Measurements from ENCODE around the gene SRGAP2C.
"Not testable (repeated sequence)": the region's sequence is repeated elsewhere in the genome, so short reads cannot be mapped to it uniquely, and the experiment has no call there.

SRGAP2C gene

GRCh38 chr1:121226925-121227324 is 42.1 kb downstream of the SRGAP2C start:
- DNase-seq (ENCODE audit: low read depth in 2 of 2) = not testable (repeated sequence)

DNA sequence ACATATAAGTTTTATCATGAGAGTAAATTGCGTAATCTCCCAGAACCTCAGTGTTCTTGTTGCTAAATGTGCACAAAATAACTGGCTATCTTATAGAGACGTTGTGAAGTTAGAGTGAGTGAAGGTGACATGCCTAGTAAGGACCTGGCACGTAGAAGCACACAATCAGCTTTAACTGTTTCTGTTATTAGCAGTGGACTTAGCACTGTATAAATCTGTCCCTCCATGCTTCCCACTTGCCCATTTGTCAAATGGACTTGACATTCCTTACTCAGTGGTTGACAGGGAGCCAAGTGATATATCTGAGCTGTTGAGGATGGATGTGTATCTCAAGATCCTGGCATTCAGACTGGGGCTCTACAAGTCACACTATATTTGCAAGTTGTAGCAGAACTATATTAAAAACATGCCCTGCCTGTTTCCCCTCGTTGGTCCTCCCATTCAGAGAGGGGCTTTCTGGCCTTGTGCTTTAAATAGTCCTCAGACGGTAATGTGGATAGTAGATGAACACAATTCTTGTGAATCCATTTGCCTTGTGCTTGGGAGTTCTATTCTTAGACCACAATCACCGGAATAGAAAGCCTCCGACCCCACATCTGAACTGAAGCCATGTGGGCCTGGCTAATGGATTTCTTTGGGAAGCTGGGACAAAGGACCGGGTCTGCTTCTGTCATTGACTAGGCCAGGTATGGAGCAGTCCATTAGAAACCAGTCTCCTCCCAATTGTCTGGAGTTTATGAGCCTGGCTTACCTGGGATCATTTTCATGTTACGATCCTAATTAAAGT is 43.0 kb downstream of the SRGAP2C start:
- not testable (repeated sequence) for DNase-seq (ENCODE audit: low read depth in 2 of 2)

- not testable (repeated sequence) for DNase-seq (ENCODE audit: low read depth in 2 of 2)
These were observed 45.9 kb downstream of the SRGAP2C start for GRCh38 chr1:121230636-121231035.

DNA sequence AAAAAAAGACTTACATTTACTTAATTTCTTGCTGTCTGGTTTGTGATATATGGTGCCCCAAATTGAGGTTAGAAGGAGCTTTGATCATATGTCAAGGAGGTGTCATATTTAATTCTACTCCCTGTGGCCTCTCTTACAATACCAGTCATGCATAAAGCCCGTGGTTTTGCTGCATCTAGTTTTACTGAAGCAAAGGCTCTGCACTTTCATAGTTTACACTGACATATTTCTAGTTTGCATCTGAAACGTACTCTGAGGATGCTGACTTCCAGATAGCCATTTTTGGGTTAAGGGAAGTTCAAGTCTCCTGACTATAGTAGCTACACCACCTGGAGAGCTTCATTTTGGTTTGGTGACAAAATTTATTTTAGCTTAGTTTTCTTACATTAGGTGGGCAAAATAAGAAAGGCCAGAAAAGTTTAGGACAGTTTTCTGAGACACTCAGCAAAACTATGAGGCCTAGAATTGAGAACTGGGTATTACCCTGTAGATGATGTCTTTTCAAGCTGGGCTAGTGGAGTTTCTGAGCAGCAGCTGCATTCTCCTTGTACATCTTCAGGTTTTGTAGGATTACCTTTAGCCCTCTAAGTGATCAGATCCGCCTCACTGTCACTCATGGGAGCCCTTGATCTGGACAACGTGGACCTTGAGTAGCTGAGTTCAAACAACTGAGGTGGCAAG is 47.8 kb downstream of the SRGAP2C start:
- DNase-seq (ENCODE audit: low read depth in 2 of 2) = not testable (repeated sequence)

- DNase-seq (ENCODE audit: low read depth in 2 of 2) = not testable (repeated sequence)
These were observed 49.5 kb downstream of the SRGAP2C start for GRCh38 chr1:121234090-121234759.

DNA sequence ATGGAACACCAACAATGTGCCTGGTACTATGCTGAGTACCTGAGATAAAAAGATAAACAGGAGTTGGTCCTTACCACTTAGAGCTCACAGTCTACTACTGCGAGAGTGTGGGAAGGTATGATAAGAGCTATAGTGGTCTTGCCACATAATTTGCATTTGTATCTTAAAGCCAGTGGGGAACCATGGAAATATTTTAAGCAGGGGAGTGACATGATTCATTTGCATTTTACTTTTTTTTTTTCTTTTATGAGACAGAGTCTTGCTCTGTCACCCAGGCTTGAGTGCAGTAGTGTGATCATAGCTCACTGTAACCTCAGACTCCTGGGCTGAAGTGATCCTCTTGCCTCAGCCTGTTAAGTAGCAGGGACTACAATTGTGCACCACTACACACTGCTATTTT is 53.6 kb downstream of the SRGAP2C start:
- not testable (repeated sequence) for DNase-seq (ENCODE audit: low read depth in 2 of 2)

DNA sequence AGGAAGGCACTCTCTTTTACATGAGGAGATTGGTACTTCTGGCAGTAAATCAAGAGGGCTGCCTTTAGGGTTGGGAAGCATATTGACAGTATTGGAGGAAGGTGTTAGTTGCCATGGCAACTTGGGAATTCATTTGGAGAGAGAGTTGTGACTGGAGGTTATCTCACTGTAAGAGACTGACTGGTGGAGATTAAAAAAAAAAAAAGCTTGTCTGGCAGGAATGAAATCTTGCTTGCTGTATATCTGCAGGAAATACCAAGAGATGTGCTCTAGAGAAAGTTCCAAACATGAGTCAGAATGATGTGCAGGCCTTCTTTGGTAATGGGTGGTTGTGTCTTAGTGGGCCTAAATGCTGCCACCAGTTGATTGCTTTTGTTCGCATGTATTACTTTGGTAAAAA is 59.1 kb downstream of the SRGAP2C start:
- DNase-seq (ENCODE audit: low read depth in 2 of 2) = not testable (repeated sequence)

DNA sequence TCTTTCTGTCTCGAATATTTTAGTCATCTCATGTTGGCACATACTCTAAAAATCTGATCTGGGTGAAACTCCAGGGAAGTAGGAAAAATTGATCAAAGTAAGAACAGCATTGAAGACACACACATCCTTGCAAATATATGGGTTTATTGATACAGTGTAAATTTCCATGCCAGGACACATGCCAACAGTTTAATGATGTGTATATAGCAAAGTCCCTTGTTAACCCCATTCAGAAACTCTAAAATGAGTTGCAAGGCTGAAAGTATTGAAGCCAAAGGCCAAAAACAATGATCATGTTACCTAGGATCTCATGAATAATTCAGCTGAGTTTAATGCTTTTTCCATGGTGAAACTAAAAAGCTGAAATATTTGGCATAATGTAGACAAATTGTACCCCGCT is 61.6 kb downstream of the SRGAP2C start:
- not testable (repeated sequence) for DNase-seq (ENCODE audit: low read depth in 2 of 2)

DNA sequence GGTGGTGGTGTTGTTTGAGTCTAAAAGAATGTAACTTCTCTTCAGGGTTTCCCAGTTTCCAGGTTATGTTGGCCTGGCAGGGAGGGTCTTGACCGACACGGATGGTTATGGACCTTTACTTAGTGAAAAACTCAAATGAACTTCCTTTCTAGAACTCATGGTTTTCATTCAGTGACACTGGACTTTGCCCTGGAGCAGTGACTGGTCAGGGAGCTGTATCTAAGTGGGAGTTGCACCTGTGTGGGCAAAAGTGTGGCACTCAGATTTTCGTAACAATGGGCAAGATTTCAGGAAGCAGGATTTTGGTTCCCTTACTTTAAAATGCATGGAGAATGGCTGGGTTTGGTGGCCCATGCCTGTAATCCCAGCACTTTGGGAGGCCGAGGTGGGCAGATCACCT is 67.9 kb downstream of the SRGAP2C start:
- not testable (repeated sequence) for DNase-seq (ENCODE audit: low read depth in 2 of 2)

DNA sequence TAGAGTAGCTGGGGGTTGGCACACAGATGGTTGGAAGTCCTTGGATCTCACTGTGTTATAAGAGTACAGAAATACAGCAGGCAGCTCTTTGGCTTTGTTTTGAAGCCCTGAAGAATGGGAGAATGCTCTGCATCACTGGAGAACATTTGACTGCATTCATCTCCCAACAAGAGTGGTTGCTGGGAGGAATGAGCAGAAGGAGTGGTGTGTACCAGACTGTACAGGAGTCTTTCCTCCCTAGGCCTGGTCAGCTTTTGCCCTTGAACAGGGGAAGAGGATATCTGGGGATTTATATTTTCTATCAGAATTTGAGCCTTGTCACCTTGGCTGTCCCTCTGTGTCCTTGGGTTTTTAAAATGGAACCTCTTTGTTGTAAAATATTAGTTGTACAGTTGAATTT is 69.8 kb downstream of the SRGAP2C start:
- not testable (repeated sequence) for DNase-seq (ENCODE audit: low read depth in 2 of 2)

- DNase-seq (ENCODE audit: low read depth in 2 of 2) = not testable (repeated sequence)
These were observed 72.9 kb downstream of the SRGAP2C start for GRCh38 chr1:121257632-121258031.

DNA sequence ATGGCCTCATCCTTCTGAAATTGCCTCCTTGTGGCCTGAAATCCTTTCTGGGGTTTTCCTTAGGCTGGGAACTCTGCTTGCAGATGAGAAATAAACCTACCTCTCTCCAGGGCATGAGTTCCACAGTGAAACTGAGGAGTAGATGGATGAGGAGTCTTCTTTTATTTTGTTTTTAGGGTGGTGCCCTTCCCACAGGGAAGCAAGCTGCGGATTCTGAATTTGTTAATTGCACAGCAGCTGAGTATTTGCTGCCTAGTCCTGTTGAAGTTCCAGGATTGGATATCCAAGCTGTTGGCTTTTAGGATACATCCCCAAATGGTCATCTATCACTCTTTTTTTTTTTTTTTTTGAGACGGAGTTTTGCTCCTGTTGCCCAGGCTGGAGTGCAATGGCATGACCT is 73.4 kb downstream of the SRGAP2C start:
- not testable (repeated sequence) for DNase-seq (ENCODE audit: low read depth in 2 of 2)

DNA sequence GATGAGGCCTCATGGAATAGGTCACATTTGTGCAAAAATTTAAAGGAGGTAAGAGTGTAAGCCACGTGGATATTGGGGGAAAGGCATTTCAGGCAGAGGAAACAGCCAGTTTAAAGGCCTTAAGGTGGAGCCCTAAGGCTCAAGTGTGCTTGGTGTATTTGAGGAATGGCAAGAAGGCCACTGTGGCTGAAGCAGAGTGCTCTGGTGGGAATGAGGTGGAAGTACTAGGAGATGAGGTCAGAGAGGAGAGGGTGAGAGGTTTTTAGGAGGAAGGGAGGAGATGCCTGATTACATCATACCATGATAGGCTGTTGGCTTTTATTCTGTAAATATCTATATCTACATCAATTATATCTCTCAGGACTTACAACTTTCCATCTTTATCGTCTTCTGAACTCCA is 75.4 kb downstream of the SRGAP2C start:
- not testable (repeated sequence) for DNase-seq (ENCODE audit: low read depth in 2 of 2)

- not testable (repeated sequence) for DNase-seq (ENCODE audit: low read depth in 2 of 2)
These were observed 77.4 kb downstream of the SRGAP2C start for GRCh38 chr1:121262163-121262562.

GRCh38 chr1:121263789-121264244 is 79.0 kb downstream of the SRGAP2C start:
- not testable (repeated sequence) for DNase-seq (ENCODE audit: low read depth in 2 of 2)

GRCh38 chr1:121267072-121267471 is 82.3 kb downstream of the SRGAP2C start:
- not testable (repeated sequence) for DNase-seq (ENCODE audit: low read depth in 2 of 2)

DNA sequence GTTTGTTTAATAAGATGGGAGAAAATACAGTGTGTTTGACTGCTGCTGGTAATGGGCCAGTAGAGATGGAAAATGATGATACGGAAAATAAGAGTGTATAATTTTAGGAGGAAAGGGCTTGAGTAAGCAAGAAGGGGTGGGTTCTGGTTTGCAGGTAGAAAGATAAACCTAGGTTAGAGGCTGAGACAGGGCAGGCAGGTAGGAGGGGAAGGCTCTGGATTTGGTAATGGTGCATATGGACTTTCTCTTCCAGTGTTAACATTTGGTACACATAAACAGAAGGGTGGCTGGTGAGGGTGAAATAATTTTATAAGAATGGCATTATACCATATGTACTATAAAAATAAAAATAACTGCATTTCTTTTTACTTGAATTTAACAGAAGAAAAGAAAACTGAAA is 84.5 kb downstream of the SRGAP2C start:
- DNase-seq (ENCODE audit: low read depth in 2 of 2) = not testable (repeated sequence)

- DNase-seq (ENCODE audit: low read depth in 2 of 2) = not testable (repeated sequence)
These were observed 85.2 kb downstream of the SRGAP2C start for GRCh38 chr1:121269973-121270372.

DNA sequence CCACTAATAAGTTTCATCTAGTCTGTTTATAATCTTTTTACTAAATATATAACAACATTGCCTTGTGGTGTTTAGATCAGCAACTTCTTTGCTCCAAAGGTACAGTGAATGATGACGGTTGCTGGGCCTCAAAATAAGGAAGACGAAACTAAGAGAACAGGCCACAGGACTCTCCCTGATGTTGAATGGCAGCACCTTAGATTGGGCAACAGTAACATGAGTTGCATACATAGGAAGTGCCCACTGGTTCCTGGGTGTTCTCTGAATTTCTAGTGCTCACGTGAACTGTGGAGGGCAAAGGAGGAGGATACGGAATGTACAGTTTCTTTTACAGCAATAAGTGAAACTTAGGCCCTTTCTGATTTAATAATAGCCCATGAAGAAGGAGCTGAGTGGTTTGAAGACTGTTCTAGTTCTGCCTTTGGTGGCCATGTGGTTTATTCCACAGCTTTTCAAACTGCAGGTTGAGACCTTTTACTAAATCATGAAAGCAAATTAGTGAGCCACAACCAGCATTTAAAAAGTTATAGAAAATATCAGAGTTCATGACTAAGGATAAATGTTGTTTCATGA is 86.5 kb downstream of the SRGAP2C start:
- not testable (repeated sequence) for DNase-seq (ENCODE audit: low read depth in 2 of 2)

GRCh38 chr1:121275435-121275834 is 90.7 kb downstream of the SRGAP2C start:
- not testable (repeated sequence) for DNase-seq (ENCODE audit: low read depth in 2 of 2)

DNA sequence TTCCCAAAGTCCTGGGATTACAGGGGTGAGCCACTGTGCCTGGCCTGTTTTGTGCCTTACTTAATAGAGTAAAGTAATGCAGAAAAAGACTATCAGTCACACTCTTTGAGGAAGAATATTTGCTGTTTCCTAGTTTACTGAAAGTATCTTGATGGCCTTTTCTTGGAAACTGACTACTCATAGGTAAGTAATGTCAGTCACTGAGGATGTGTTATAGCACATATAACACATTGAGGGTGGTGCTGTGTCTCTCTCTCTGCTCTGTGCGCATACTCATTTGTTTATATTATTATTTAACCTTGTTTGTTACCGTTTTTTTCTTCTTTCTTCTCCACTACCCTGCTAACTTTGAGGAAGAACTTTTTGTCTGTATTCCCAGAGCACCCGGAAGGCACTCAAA is 93.4 kb downstream of the SRGAP2C start:
- DNase-seq (ENCODE audit: low read depth in 2 of 2) = not testable (repeated sequence)
